ENCODE measurements around the gene GGA1.
"Not testable (repeated sequence)": the region's sequence is repeated elsewhere in the genome, so short reads cannot be mapped to it uniquely, and the experiment has no call there.

Gene GGA1

DNA sequence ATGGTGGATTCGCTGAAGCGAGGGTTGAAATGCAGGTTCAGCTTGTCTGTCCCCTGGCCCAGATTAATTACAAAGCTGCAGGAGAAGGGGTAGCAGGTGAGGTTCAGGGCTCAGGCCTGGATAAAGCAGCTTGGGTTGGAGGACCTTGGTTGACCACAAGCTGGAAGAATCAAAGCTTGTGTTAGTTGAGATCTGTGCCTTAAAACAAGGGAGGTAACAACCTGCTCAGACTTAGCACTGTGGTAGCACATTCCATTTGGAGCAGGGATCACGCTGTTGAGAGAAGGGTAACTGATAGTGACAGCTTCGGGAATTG lies 38.0 kb upstream of the GGA1 start:
- DNase-seq (ENCODE audit: low read depth), result no peak

DNA sequence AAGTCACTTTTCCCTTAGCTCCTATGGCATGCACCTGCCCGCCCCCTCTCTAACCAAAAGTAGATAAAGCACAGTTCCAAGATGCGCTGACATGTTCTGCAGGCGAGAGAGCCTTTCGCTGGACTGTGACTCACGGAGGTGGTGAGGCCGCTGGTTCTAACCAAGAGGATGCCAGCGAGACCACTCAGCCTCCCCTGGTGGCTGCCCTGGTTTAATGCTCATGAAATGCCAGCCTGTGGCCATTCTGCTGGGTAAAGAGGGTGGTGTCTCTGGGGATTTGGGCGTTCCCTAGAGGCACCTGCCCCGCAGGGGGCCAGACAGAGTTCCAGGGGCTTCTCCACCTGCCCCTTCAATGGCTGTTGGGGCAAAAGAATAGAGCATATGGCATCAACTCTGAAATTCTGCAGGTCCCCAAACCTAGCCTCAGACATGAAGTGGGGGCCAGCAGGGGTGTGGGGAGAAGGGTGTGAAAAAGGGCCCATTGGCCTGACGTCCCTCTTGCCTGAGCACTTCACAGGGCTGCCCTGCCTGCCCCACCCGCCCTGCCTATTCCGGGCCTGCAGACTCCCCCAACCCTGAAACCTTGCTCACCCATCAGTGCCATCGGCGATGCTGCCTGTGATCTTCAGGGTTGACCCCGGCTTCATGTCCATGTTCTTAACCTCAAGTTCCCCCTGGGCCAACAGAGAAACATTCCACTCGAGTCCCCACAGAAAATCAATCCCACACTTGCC lies 37.2 kb upstream of the GGA1 start:
- no peak for DNase-seq (ENCODE audit: low read depth)

DNA sequence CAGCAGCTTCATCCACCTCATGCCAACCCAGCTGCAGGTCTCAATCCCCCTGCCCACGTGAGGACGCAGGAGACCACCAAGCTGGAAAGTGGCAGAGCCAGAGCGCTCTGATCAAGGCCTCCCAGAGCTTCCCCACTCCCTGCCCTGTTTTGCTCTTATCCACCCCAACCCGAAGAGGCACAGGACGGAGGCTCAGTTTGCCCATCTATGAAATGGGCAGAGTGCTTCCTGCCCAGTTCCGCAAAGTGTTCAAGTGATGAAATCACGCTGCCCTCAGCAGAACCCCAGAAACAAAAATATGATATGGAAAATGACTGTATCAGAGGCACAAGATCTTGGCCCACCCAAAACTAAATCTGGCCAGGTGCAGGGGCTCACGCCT lies 36.7 kb upstream of the GGA1 start:
- no peak for DNase-seq (ENCODE audit: low read depth)

DNA sequence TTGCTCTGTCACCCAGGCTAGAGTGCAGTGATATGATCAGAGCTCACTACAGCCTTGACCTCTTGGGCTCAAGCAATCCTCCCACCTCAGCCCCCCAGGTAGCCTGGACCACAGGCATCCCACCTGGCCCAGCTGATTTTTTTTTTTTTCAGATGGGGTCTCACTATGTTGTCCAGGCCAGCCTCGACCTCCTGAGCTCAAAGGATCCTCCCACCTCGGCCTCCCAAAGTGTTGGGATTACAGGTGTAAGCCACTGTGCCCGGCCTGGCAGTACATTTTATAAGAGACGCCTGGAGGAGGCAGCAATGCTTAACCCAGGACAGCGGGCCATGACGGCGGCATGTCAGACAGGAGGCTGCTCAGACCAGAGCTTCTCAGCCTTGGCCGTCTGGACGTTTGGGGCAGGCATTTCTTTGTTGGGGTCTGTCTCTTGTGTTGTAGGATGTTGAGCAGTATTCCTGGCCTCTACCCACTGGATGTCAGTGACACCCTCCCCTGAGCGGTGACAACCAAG lies 33.1 kb upstream of the GGA1 start:
- no peak for DNase-seq (ENCODE audit: low read depth)

- DNase-seq (ENCODE audit: low read depth), result no peak
Observed at GRCh38 chr22:37578002-37578401, 30.6 kb upstream of the GGA1 start.

GRCh38 chr22:37581504-37581903 lies 27.1 kb upstream of the GGA1 start:
- DNase-seq (ENCODE audit: low read depth), result no peak

GRCh38 chr22:37582526-37582925 lies 26.1 kb upstream of the GGA1 start:
- no peak for DNase-seq (ENCODE audit: low read depth)

- DNase-seq (ENCODE audit: low read depth), result no peak
Observed at GRCh38 chr22:37588546-37589215, 20.0 kb upstream of the GGA1 start.

GRCh38 chr22:37589636-37590035 lies 19.0 kb upstream of the GGA1 start:
- no peak for DNase-seq (ENCODE audit: low read depth)

GRCh38 chr22:37591081-37591480 lies 17.6 kb upstream of the GGA1 start:
- DNase-seq (ENCODE audit: low read depth), result not testable (repeated sequence)

- DNase-seq (ENCODE audit: low read depth), result no peak
Observed at GRCh38 chr22:37591823-37592404, 16.7 kb upstream of the GGA1 start.

DNA sequence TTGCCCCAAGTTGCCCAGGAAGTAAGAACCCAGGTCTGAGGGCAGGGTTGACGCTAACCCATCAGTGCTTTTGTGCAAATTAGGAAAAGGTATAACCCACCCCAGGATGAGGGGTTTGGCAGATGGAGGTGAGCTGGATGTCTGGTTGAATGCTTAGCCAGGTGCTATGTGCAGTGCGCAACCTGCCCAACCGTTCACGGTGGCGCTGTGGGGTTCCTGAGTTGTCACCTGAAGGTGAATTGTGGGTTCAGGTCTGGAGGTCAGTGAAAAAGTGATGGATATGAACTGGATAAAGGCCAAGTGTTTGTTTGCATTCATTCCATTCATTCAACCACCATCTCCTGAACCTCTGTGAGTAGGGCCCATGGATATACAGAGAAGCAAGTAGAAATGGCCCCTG lies 14.4 kb upstream of the GGA1 start:
- DNase-seq (ENCODE audit: low read depth), result no peak

DNA sequence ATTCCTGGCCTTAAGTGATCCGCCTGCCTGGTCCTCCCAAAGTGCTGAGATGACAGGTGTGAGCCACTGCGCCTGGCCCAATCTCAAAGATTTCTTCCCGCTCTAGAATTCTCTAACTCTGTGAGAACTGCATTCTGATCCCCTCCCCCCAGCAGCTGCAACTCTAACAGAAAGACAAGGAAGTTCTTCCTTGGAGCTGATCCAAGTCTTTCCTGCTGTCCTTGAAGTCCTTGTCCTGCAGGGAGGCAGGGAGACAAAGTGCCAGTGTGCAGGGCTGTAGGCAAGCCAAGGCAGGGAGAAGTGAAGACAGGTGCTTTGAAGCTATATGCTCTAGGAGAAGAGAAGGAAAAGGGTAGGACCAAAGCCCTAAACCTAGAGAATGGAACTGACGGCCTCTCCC lies 9.5 kb upstream of the GGA1 start:
- DNase-seq (ENCODE audit: low read depth), result no peak

GRCh38 chr22:37601203-37601539 lies 7.5 kb upstream of the GGA1 start:
- DNase-seq (ENCODE audit: low read depth), result no peak

- DNase-seq (ENCODE audit: low read depth), result no peak
Observed at GRCh38 chr22:37601540-37602442, 6.8 kb upstream of the GGA1 start.

DNA sequence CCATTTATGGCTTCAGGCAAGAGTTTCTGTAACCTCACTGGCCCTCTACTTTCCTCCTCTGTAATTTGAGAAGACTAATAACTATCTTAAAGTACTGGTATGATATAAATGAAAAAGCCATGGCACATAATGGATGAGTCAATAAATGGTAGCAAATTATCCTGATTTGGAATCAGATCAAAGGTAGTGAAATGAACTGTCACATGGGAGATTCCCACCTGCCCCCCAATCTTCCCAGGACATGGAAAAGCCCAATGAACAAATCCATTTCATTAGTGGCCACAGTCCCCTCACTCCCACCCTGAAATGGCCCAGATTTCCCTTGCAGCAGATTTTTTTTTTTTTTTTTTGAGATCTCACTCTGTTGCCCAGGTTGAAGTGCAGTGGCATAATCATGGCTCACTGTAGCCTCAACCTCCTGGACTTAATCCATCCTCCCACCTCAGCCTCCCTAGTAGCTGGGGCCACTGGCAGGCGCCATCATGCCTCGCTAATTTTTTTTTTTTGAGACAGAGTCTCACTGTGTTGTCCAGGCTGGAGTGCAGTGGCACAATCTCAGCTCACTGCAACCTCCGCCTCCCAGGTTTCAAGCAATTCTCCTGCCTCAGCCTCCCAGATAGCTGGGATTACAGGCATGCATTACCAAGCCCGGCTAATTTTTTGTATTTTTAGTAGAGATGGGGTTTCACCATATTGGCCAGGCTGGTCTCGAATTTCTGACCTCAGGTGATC lies 5.9 kb upstream of the GGA1 start:
- DNase-seq (ENCODE audit: low read depth), result not testable (repeated sequence)

DNA sequence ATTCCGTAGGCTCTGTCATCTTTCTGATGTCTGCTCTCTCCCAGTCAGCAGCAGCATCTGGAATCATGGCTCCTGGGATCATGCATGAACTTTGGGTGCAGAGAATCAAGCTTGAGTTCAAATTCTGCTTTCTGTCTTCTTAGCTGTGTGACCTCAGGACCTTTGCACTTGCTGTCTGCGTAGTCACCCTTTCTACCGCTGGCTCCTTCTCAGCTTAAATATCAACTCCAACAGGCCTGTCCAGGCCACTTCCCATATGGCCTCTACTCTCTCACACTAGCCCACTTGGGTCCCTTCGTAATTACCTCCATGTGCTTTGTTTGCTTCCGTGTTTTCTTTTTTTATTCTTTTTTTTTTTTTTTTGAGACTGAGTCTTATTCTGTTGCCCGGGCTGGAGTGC lies 4.6 kb upstream of the GGA1 start:
- no peak for DNase-seq (ENCODE audit: low read depth)

GRCh38 chr22:37604875-37605274 lies 3.8 kb upstream of the GGA1 start:
- peak; percentile 17 for DNase-seq (ENCODE audit: low read depth)

DNA sequence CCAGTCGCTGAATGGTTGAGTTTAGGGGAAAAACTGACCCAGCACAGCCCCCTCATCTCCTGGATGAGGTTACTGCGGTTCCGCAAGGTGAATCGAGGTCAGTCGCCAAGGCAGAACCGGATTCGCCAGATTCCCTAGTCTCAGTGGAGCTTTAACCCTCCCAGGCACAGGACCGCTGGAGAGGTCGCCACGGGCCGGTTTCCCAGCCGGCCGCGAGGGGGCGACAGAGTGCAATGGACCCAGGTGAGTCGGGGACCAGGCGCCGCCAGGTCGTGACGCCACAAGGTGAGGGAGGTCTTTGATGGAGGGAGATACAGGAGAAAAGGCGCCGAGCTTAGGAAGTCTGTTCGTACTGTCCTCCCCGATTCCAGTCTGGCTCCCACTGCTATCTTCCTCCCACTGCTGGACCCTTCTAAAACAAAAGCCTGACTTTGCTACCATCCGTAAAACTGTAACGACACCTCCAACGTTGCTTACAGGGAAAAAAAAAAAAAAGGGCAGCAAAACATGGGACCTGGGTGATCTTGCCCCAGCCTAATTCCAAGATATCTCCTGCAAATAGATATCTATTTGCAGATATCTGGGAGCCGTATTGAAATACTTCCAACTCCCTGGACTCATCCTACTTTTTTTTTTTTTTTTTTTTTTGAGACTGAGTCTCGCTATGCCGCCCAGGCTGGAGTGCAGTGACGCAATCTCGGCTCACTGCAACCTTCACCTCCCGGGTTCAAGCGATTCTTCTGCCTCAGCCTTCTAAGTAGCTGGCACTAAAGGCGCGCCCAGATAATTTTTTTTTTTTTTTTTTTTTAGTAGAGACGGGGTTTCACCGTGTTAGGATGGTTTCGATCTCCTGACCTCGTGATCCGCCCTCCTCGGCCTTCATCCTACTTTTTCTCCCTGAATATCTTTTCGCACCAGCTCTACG lies 1.4 kb upstream of the GGA1 start:
- peak; percentile 89 for DNase-seq (ENCODE audit: low read depth)

- DNase-seq (ENCODE audit: low read depth), result no peak
Observed at GRCh38 chr22:37607935-37608476, 628 bp upstream of the GGA1 start.

Measured in activated T-cell treated with anti-CD3 and anti-CD28 coated beads for 48 hours (primary cell).